HepG2 (cell line): ENCODE results near the gene ODR4. TPM values are rescaled to one million over a fixed set of nuclear protein-coding genes. Genes with fewer than 3 reads are reported as not detected.

Source experiments
- ATAC-seq: fragments of 200-7000 bp; cut with Tn5 transposase; 3 replicates; pipeline ENCODE4 v1.9.1; 2020; ENCODE audit warnings: mild to moderate bottlenecking, moderate library complexity
- BruUV-seq: library from RNA; stranded (reverse); fragments of 400-500 nt; replicated peaks from 2 replicates; lab custom pipeline; 2021; lab: Mats Ljungman, UMichigan
- CTCF ChIA-PET: fragments of 300-600 bp; formaldehyde crosslinking; extraction: SDS; loops from one replicate; lab custom pipeline; 2021; ENCODE audit warnings: low total read pairs, inconsistent platforms, low intra/inter-chr PET ratio; lab: Yijun Ruan, JAX
- POLR2A ChIA-PET: fragments of 350-600 bp; sonication (Branson Sonifier 250); formaldehyde crosslinking; loops from one replicate; lab custom pipeline; 2020; ENCODE audit warnings: antibody characterized with exemption, inconsistent platforms; lab: Yijun Ruan, JAX
- DNase-seq: peaks from one replicate; pipeline ENCODE4 v3.0.0-alpha.2; 2015; ENCODE audit warnings: low spot score
- FAIRE-seq: peaks from 3 replicates; lab custom pipeline; 2011; peaks lifted over from hg19 to GRCh38; lab: Jason Lieb, UNC
- H2AFZ ChIP-seq: one replicate; pipeline ENCODE4 v1.6.1; 2011; ENCODE audit warnings: low read length, inconsistent platforms
- H3K27ac ChIP-seq: fragments of 300-600 bp; 3 replicates; pipeline ENCODE4 v1.8.0; 2011; ENCODE audit warnings: mixed run types, mild to moderate bottlenecking, mixed read lengths, low read length, inconsistent platforms; ENCODE audit not compliant: insufficient read depth; ENCODE audit errors: extremely low read length
- H3K27me3 ChIP-seq, 2 experiments: fragments of 200-600 bp in 1 of 2; 2 replicates in 1 of 2; 3 replicates in 1 of 2; pipeline versions ENCODE4 v1.6.0 to v1.8.0; 2011; ENCODE audit warnings: low read length in 2 of 2, mild to moderate bottlenecking in 2 of 2, moderate library complexity in 2 of 2, inconsistent platforms in 1 of 2; ENCODE audit not compliant: insufficient read depth in 2 of 2, control insufficient read depth in 1 of 2
- H3K36me3 ChIP-seq, 2 experiments: fragments of 200-600 bp in 1 of 2; replicated peaks in 1 of 2; 2 replicates in 1 of 2; 3 replicates in 1 of 2; pipeline versions ENCODE4 v1.5.1 to v1.8.0; 2011; ENCODE audit warnings: low read length in 2 of 2, inconsistent platforms in 1 of 2; ENCODE audit not compliant: insufficient read depth in 2 of 2, control insufficient read depth in 1 of 2
- H3K4me1 ChIP-seq: 2 replicates; pipeline ENCODE4 v1.5.1; 2012; ENCODE audit warnings: low read length, inconsistent platforms; ENCODE audit not compliant: insufficient read depth
- H3K4me2 ChIP-seq: 2 replicates; pipeline ENCODE4 v1.6.0; 2011; ENCODE audit warnings: low read depth, low read length, inconsistent platforms
- H3K4me3 ChIP-seq, 3 experiments: fragments of 200-600 bp in 1 of 3; sonication (generic), shearing (Covaris generic) in 1 of 3; replicated peaks in 1 of 3; 2 replicates each; pipeline ENCODE4 v1.5.1; 2011 to 2016; ENCODE audit warnings: low read length in 3 of 3, inconsistent platforms in 2 of 3, low read depth in 2 of 3, mild to moderate bottlenecking in 2 of 3, control low read depth in 1 of 3, mixed read lengths in 1 of 3; ENCODE audit not compliant: insufficient read depth in 1 of 3
- H3K79me2 ChIP-seq: one replicate; pipeline ENCODE4 v1.6.1; 2011; ENCODE audit warnings: low read length, inconsistent platforms; ENCODE audit not compliant: insufficient read depth
- H3K9ac ChIP-seq: 2 replicates; pipeline ENCODE4 v1.6.0; 2011; ENCODE audit warnings: mild to moderate bottlenecking, low read depth, low read length, inconsistent platforms; ENCODE audit not compliant: insufficient read depth
- H3K9me3 ChIP-seq: 2 replicates; pipeline ENCODE4 v1.5.1; 2012; ENCODE audit warnings: mild to moderate bottlenecking, low read length
- H4K20me1 ChIP-seq: 2 replicates; pipeline ENCODE4 v1.6.0; 2011; ENCODE audit warnings: inconsistent platforms, mild to moderate bottlenecking, low read length, moderate library complexity; ENCODE audit not compliant: insufficient read depth
- CHCHD3 ChIP-seq: sonication (generic); formaldehyde crosslinking; IDR thresholded peaks from 2 replicates; pipeline ENCODE4 v1.8.0; 2022; ENCODE audit warnings: mild to moderate bottlenecking, missing genetic modification reagents, moderate library complexity
- FOXK2 ChIP-seq: fragments of 450-650 bp; IDR thresholded peaks from 2 replicates; pipeline ENCODE4 v1.6.1; 2016
- NR2F2 ChIP-seq: IDR thresholded peaks from 2 replicates; pipeline ENCODE4 v1.6.1; 2012; ENCODE audit warnings: low read depth, inconsistent platforms, borderline replicate concordance
- RAD51 ChIP-seq: fragments of 450-650 bp; IDR thresholded peaks from 2 replicates; pipeline ENCODE4 v1.6.1; 2016; ENCODE audit warnings: borderline replicate concordance
- SALL1 ChIP-seq: sonication (generic); formaldehyde crosslinking; IDR thresholded peaks from 2 replicates; pipeline ENCODE4 v1.8.0; 2022; ENCODE audit warnings: mild to moderate bottlenecking, missing genetic modification reagents
- SNAI1 ChIP-seq: sonication (generic); formaldehyde crosslinking; IDR thresholded peaks from 2 replicates; pipeline ENCODE4 v1.5.0; 2020; ENCODE audit warnings: mild to moderate bottlenecking, missing genetic modification reagents, borderline replicate concordance
- ZBTB7A ChIP-seq: sonication (generic); formaldehyde crosslinking; IDR thresholded peaks from 2 replicates; pipeline ENCODE4 v1.8.0; 2022; ENCODE audit warnings: mild to moderate bottlenecking, missing genetic modification reagents
- ZNF260 ChIP-seq: sonication (generic); formaldehyde crosslinking; IDR thresholded peaks from 2 replicates; pipeline ENCODE4 v1.4.0; 2020; ENCODE audit warnings: missing genetic modification reagents, low read depth, mild to moderate bottlenecking, borderline replicate concordance
- ZNF407 ChIP-seq: sonication (generic); formaldehyde crosslinking; IDR thresholded peaks from one replicate; pipeline ENCODE4 v1.5.1; 2020; ENCODE audit warnings: mild to moderate bottlenecking, missing genetic modification reagents; ENCODE audit errors: not compliant biosample characterization
- ZNF441 ChIP-seq: sonication (generic); formaldehyde crosslinking; IDR thresholded peaks from 2 replicates; pipeline ENCODE4 v1.7.0; 2021; ENCODE audit warnings: missing genetic modification reagents, borderline replicate concordance
- ZNF569 ChIP-seq: sonication (generic); formaldehyde crosslinking; IDR thresholded peaks from 2 replicates; pipeline ENCODE4 v1.5.0; 2020; ENCODE audit warnings: mild to moderate bottlenecking, missing genetic modification reagents, moderate library complexity, borderline replicate concordance
- ZNF572 ChIP-seq: sonication (generic); formaldehyde crosslinking; IDR thresholded peaks from 2 replicates; pipeline ENCODE4 v1.5.1; 2020; ENCODE audit warnings: mild to moderate bottlenecking, missing genetic modification reagents
- WGBS: methylation state at CpG from one replicate; pipeline ENCODE4 v1.1.6; 2017; ENCODE audit warnings: low lambda C conversion rate; 5-methylcytosine and 5-hydroxymethylcytosine counted together
- in situ Hi-C: cut with HindIII; loops from 2 replicates; pipeline ENCODE4 v1.10.0; 2017; ENCODE audit warnings: low pct_unique_long_range_greater_than_20kb; ENCODE audit not compliant: extremely low pct_ligation_motif_present
- intact Hi-C: fragments of 100-400 bp; cut with micrococcal nuclease; formaldehyde crosslinking; loops from one replicate; pipeline ENCODE4 v1.10.0; 2022; ENCODE audit not compliant: unreplicated experiment
- polyA plus RNA-seq, 8 experiments: library from polyadenylated mRNA; depleted of rRNA in 3 of 8; stranded (reverse) in 7 of 8; unstranded in 1 of 8; fragments of >200 nt; fragmentation: Illumina TruSeq in 4 of 8; extraction: Trizol in 4 of 8; gene quantifications; 2 replicates each; pipeline versions ENCODE4 v1.2.1 to v1.2.3, GENCODE V29; 2011 to 2016; ENCODE audit warnings: low read depth in 4 of 8, missing spikeins in 1 of 8, mixed read lengths in 1 of 8; ENCODE audit not compliant: insufficient read depth in 1 of 8
- total RNA-seq, 5 experiments: library from RNA; depleted of rRNA; stranded (reverse); fragments of >200 nt; fragmentation: Illumina TruSeq; extraction: Trizol; gene quantifications; 2 replicates each; pipeline ENCODE4 v1.2.3, GENCODE V29; 2016; ENCODE audit warnings: low read depth in 1 of 5
- TF ChIP-seq, protein P1 (sequence below): IDR thresholded peaks from 2 replicates; pipeline ENCODE4 v1.6.1; 2012; ENCODE audit warnings: inconsistent platforms
- TF ChIP-seq, protein P2 (sequence below): sonication (generic); formaldehyde crosslinking; IDR thresholded peaks from 2 replicates; pipeline ENCODE4 v1.5.0; 2020; ENCODE audit warnings: mild to moderate bottlenecking, low read depth, missing genetic modification reagents, borderline replicate concordance
- TF ChIP-seq, protein P3 (sequence below): sonication (generic); formaldehyde crosslinking; IDR thresholded peaks from 2 replicates; pipeline ENCODE4 v1.5.0; 2020; ENCODE audit warnings: mild to moderate bottlenecking, missing genetic modification reagents

ODR4 gene
- total and polyA plus RNA-seq, 2 of the 13 experiments (the other 11 are each of a cell fraction or from before 2014, with no cell fraction given): 16.3 to 22.0 TPM

- TF ChIP-seq, protein P1, sequence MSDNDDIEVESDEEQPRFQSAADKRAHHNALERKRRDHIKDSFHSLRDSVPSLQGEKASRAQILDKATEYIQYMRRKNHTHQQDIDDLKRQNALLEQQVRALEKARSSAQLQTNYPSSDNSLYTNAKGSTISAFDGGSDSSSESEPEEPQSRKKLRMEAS: no peak
- TF ChIP-seq ZNF407 (no peak), RAD51 (no peak)
These were observed 45.8 kb downstream of the ODR4 start (continued) for GRCh38 chr1:186421446-186421845.

- ChIA-PET CTCF (no interaction called here), POLR2A (no interaction called here)
- in situ Hi-C loops: no loop called here
- FAIRE-seq (no peak), ATAC-seq (no peak), DNase-seq (no peak)
- Histone ChIP-seq H3K4me2 (no peak overlapping the region), H3K27ac (no peak overlapping the region), H3K36me3 (peaks cover 0 to 6% of the 10 kb centered on the region in 2 experiments; a peak in 1 of 5 replicates), H3K4me1 (no peaks in the 10 kb centered on the region), H3K4me3 (no peak overlapping the region), H3K9ac (no peak overlapping the region), H3K27me3 (no peaks in the 10 kb centered on the region), H3K79me2 (no peaks in the 10 kb centered on the region), H2AFZ (no peak overlapping the region), H4K20me1 (no peaks in the 10 kb centered on the region), H3K9me3 (no peaks in the 10 kb centered on the region)
- 65% methylated on average over 2 of the region's 2 CpGs for WGBS
- intact Hi-C loops: no loop called here
- BruUV-seq: no TSS peak
- no peak for TF ChIP-seq FOXK2
- TF ChIP-seq, protein P2, sequence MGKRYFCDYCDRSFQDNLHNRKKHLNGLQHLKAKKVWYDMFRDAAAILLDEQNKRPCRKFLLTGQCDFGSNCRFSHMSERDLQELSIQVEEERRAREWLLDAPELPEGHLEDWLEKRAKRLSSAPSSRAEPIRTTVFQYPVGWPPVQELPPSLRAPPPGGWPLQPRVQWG: no peak
- no peak for TF ChIP-seq SALL1 (CRISPR knock-in tag)
- no peak for TF ChIP-seq ZBTB7A (CRISPR knock-in tag)
- TF ChIP-seq ZNF260: no peak
- no peak for TF ChIP-seq SNAI1 (CRISPR knock-in tag)
- no peak for TF ChIP-seq NR2F2
- no peak for TF ChIP-seq ZNF572 (CRISPR knock-in tag)
- TF ChIP-seq ZNF441 (CRISPR knock-in tag): no peak
- TF ChIP-seq ZNF569 (CRISPR knock-in tag): no peak
- TF ChIP-seq, protein P3, sequence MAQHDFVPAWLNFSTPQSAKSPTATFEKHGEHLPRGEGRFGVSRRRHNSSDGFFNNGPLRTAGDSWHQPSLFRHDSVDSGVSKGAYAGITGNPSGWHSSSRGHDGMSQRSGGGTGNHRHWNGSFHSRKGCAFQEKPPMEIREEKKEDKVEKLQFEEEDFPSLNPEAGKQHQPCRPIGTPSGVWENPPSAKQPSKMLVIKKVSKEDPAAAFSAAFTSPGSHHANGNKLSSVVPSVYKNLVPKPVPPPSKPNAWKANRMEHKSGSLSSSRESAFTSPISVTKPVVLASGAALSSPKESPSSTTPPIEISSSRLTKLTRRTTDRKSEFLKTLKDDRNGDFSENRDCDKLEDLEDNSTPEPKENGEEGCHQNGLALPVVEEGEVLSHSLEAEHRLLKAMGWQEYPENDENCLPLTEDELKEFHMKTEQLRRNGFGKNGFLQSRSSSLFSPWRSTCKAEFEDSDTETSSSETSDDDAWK (CRISPR knock-in tag): no peak
- no peak for TF ChIP-seq CHCHD3 (CRISPR knock-in tag)
These were observed 48.9 kb downstream of the ODR4 start for GRCh38 chr1:186424539-186424938.
